NOMO-1 treated with DMSO at 0.1 percent for 48 hours (cell line): ENCODE results near the gene POGK.
A peak's percentile ranks its signal among the peaks of the same experiment; 100 is the strongest.

Experiments used
- DNase-seq: peaks from one replicate; lab custom pipeline; 2025; ENCODE audit not compliant: unreplicated experiment; lab: John Stamatoyannopoulos, UW

The POGK gene

GRCh38 chr1:166900987-166901386 is 61.7 kb downstream of the POGK start:
- no peak for DNase-seq

- peak; percentile 97 for DNase-seq
Observed at GRCh38 chr1:166902279-166902678, 63.0 kb downstream of the POGK start.

GRCh38 chr1:166903232-166903631 is 64.0 kb downstream of the POGK start:
- DNase-seq: no peak

- DNase-seq: no peak
Observed at GRCh38 chr1:166905136-166905535, 65.9 kb downstream of the POGK start.

GRCh38 chr1:166905900-166906299 is 66.6 kb downstream of the POGK start:
- DNase-seq: no peak
